Measurements from ENCODE around the gene KIF5B.
"Not testable (repeated sequence)": the region's sequence is repeated elsewhere in the genome, so short reads cannot be mapped to it uniquely, and the experiment has no call there.

DNA sequence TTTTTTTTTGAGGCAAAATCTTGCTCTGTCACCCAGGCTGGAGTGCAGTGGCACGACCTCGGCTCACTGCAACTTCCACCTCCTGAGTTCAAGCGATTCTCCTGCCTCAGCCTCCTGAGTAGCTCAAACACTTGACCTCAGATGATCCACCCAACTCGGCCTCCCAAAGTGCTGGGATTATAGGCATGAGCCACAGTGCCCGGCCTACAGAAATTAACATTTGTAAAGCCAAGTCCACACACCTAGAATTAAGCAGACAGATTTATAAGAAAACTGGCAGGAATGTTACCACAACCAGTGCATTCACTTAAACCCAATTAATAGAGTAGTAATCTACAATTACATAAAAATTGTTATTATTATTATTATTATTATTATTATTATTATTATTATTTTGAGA, 11.7 kb upstream of the KIF5B start:
- TF ChIP-seq, protein P1, sequence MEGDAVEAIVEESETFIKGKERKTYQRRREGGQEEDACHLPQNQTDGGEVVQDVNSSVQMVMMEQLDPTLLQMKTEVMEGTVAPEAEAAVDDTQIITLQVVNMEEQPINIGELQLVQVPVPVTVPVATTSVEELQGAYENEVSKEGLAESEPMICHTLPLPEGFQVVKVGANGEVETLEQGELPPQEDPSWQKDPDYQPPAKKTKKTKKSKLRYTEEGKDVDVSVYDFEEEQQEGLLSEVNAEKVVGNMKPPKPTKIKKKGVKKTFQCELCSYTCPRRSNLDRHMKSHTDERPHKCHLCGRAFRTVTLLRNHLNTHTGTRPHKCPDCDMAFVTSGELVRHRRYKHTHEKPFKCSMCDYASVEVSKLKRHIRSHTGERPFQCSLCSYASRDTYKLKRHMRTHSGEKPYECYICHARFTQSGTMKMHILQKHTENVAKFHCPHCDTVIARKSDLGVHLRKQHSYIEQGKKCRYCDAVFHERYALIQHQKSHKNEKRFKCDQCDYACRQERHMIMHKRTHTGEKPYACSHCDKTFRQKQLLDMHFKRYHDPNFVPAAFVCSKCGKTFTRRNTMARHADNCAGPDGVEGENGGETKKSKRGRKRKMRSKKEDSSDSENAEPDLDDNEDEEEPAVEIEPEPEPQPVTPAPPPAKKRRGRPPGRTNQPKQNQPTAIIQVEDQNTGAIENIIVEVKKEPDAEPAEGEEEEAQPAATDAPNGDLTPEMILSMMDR (IDR thresholded peaks at IDR 0.05) = not testable (repeated sequence)
- not testable (repeated sequence) for TF ChIP-seq POLR2A, EP300 (IDR thresholded peaks at IDR 0.05)

All from sigmoid colon (tissue), 4 donors.